H1 (cell line): ENCODE measurements around the gene APMAP. TPM values are rescaled to one million over a fixed set of nuclear protein-coding genes. Genes with fewer than 3 reads are reported as not detected.

Experiments
- CTCF ChIA-PET: fragments of 300-600 bp; sonication (Branson Sonifier 250); formaldehyde crosslinking; loops from one replicate; lab custom pipeline; 2021; ENCODE audit not compliant: partially characterized antibody; lab: Charles Lee
- POLR2A ChIA-PET: fragments of 300-600 bp; sonication (Branson Sonifier 250); formaldehyde crosslinking; loops from one replicate; lab custom pipeline; 2021; ENCODE audit warnings: inconsistent platforms; ENCODE audit not compliant: partially characterized antibody; lab: Charles Lee
- DNase-seq, 2 experiments: peaks; one replicate each; pipeline versions ENCODE4 v3.0.0 to v3.0.0-alpha.2; 2010 to 2022; ENCODE audit warnings: low spot score in 2 of 2, low read depth in 1 of 2, mixed read lengths in 1 of 2
- FAIRE-seq: peaks from 2 replicates; lab custom pipeline; 2011; peaks lifted over from hg19 to GRCh38; lab: Jason Lieb, UNC
- H2AFZ ChIP-seq: 2 replicates; pipeline ENCODE4 v1.8.1; 2012; ENCODE audit warnings: low read length, inconsistent platforms
- H2AK5ac ChIP-seq: 2 replicates; pipeline ENCODE4 v1.6.1; 2013; ENCODE audit warnings: low read depth, low read length
- H2BK120ac ChIP-seq: replicated peaks from 2 replicates; pipeline ENCODE3; 2013; ENCODE audit warnings: low read depth, low read length, inconsistent platforms
- H2BK12ac ChIP-seq: 2 replicates; pipeline ENCODE4 v1.6.1; 2013; ENCODE audit warnings: low read depth, low read length
- H2BK15ac ChIP-seq: 2 replicates; pipeline ENCODE4 v1.6.1; 2013; ENCODE audit warnings: low read length
- H2BK20ac ChIP-seq: 2 replicates; pipeline ENCODE4 v1.6.1; 2013; ENCODE audit warnings: low read length
- H2BK5ac ChIP-seq: 2 replicates; pipeline ENCODE4 v1.6.1; 2013; ENCODE audit warnings: low read depth, low read length
- H3K14ac ChIP-seq: 2 replicates; pipeline ENCODE4 v1.6.1; 2013; ENCODE audit warnings: inconsistent platforms; ENCODE audit not compliant: insufficient read length
- H3K18ac ChIP-seq: 2 replicates; pipeline ENCODE4 v1.6.1; 2013; ENCODE audit warnings: low read length; ENCODE audit errors: extremely low read depth
- H3K23ac ChIP-seq: 2 replicates; pipeline ENCODE4 v1.6.1; 2013; ENCODE audit warnings: inconsistent platforms; ENCODE audit not compliant: insufficient read length
- H3K23me2 ChIP-seq: 2 replicates; pipeline ENCODE4 v1.6.1; 2013; ENCODE audit warnings: low read depth, low read length
- H3K27ac ChIP-seq: 2 replicates; pipeline ENCODE4 v1.6.1; 2011; ENCODE audit warnings: low read depth, low read length, inconsistent platforms
- H3K27me3 ChIP-seq, 4 experiments: replicated peaks in 1 of 4; 1 replicate in 1 of 4; 2 replicates in 3 of 4; pipeline versions ENCODE4 v1.6.1 to v1.8.1; 2011 to 2013; ENCODE audit warnings: low read length in 3 of 4, mild to moderate bottlenecking in 3 of 4, inconsistent platforms in 2 of 4, mixed read lengths in 2 of 4, moderate library complexity in 1 of 4; ENCODE audit not compliant: control insufficient read depth in 3 of 4, insufficient read depth in 3 of 4; ENCODE audit errors: extremely low read depth in 1 of 4
- H3K36me3 ChIP-seq, 4 experiments: 2 replicates each; pipeline versions ENCODE4 v1.6.1 to v1.8.1; 2011 to 2013; ENCODE audit warnings: mild to moderate bottlenecking in 4 of 4, low read length in 3 of 4, moderate library complexity in 2 of 4, control low read depth in 1 of 4, inconsistent platforms in 1 of 4; ENCODE audit not compliant: insufficient read depth in 4 of 4, control insufficient read depth in 2 of 4
- H3K4ac ChIP-seq: replicated peaks from 2 replicates; pipeline ENCODE3; 2013; ENCODE audit warnings: low read length, low read depth, mixed read lengths, inconsistent platforms; ENCODE audit not compliant: insufficient read length
- H3K4me1 ChIP-seq, 4 experiments: replicated peaks in 1 of 4; 1 replicate in 1 of 4; 2 replicates in 3 of 4; pipeline versions ENCODE4 v1.6.1 to v1.8.1; 2011 to 2013; ENCODE audit warnings: low read length in 3 of 4, inconsistent platforms in 2 of 4, mixed read lengths in 1 of 4; ENCODE audit not compliant: insufficient read depth in 4 of 4, control insufficient read depth in 3 of 4
- H3K4me2 ChIP-seq, 2 experiments: 2 replicates each; pipeline versions ENCODE4 v1.6.1 to v1.8.1; 2011 to 2013; ENCODE audit warnings: low read depth in 2 of 2, low read length in 2 of 2, control low read depth in 1 of 2, inconsistent platforms in 1 of 2, mild to moderate bottlenecking in 1 of 2; ENCODE audit not compliant: insufficient read depth in 1 of 2
- H3K4me3 ChIP-seq, 4 experiments: fragments of 200-600, 300-600 bp in 1 of 4; sonication (generic), shearing (Covaris generic), sonication (Bioruptor Twin) in 1 of 4; 2 replicates each; pipeline versions ENCODE4 v1.5.1 to v1.8.1; 2011 to 2016; ENCODE audit warnings: low read length in 4 of 4, low read depth in 3 of 4, control low read depth in 2 of 4, inconsistent platforms in 2 of 4, mild to moderate bottlenecking in 2 of 4, mixed read lengths in 1 of 4, moderate library complexity in 1 of 4; ENCODE audit not compliant: insufficient read depth in 2 of 4; ENCODE audit errors: extremely low read depth in 1 of 4
- H3K56ac ChIP-seq: replicated peaks from 2 replicates; pipeline ENCODE3; 2013; ENCODE audit warnings: low read depth, mild to moderate bottlenecking, mixed read lengths, low read length, inconsistent platforms; ENCODE audit not compliant: insufficient read length
- H3K79me1 ChIP-seq: 2 replicates; pipeline ENCODE4 v1.6.1; 2013; ENCODE audit warnings: low read depth, low read length, control low read depth
- H3K79me2 ChIP-seq, 2 experiments: 2 replicates each; pipeline versions ENCODE4 v1.6.1 to v1.8.1; 2012 to 2013; ENCODE audit warnings: low read length in 2 of 2, mild to moderate bottlenecking in 2 of 2, inconsistent platforms in 1 of 2; ENCODE audit not compliant: insufficient read depth in 2 of 2, control insufficient read depth in 1 of 2
- H3K9ac ChIP-seq, 4 experiments: replicated peaks in 1 of 4; 1 replicate in 1 of 4; 2 replicates in 3 of 4; pipeline versions ENCODE4 v1.6.1 to v1.8.1; 2011 to 2013; ENCODE audit warnings: low read depth in 3 of 4, low read length in 3 of 4, control low read depth in 2 of 4, mild to moderate bottlenecking in 2 of 4, moderate library complexity in 2 of 4, inconsistent platforms in 1 of 4; ENCODE audit errors: extremely low read depth in 1 of 4
- H3K9me3 ChIP-seq, 2 experiments: 2 replicates each; pipeline versions ENCODE4 v1.6.1 to v1.8.1; 2012 to 2013; ENCODE audit warnings: mild to moderate bottlenecking in 2 of 2, moderate library complexity in 2 of 2, control low read depth in 1 of 2, inconsistent platforms in 1 of 2, low read depth in 1 of 2, low read length in 1 of 2, mixed read lengths in 1 of 2; ENCODE audit not compliant: insufficient read depth in 2 of 2
- H4K20me1 ChIP-seq, 2 experiments: replicated peaks in 1 of 2; 2 replicates each; pipeline versions ENCODE3 to v1.8.1; 2011 to 2013; ENCODE audit warnings: inconsistent platforms in 2 of 2, low read length in 2 of 2, mild to moderate bottlenecking in 1 of 2; ENCODE audit not compliant: insufficient read depth in 2 of 2, control insufficient read depth in 1 of 2
- H4K5ac ChIP-seq: 2 replicates; pipeline ENCODE4 v1.6.1; 2013; ENCODE audit warnings: low read length, low read depth, mixed read lengths, inconsistent platforms; ENCODE audit not compliant: insufficient read length
- H4K8ac ChIP-seq: 2 replicates; pipeline ENCODE4 v1.8.0; 2013; ENCODE audit warnings: mild to moderate bottlenecking, moderate library complexity, low read length, inconsistent platforms; ENCODE audit not compliant: insufficient read depth; ENCODE audit errors: extremely low read depth
- H4K91ac ChIP-seq: replicated peaks from 2 replicates; pipeline ENCODE3; 2013; ENCODE audit warnings: low read length, mixed read lengths, inconsistent platforms; ENCODE audit not compliant: insufficient read length
- KDM5A ChIP-seq: fragments of 200-600 bp; IDR thresholded peaks from 2 replicates; pipeline ENCODE4 v1.7.1; 2012; ENCODE audit warnings: mild to moderate bottlenecking, low read length, inconsistent platforms, mixed read lengths
- TEAD4 ChIP-seq: IDR thresholded peaks from 2 replicates; pipeline ENCODE4 v1.6.1; 2012; ENCODE audit warnings: low read depth, low read length, inconsistent platforms, mixed read lengths
- WGBS, 2 experiments: shearing (Covaris generic) in 1 of 2; methylation state at CpG; one replicate each; pipeline versions ENCODE4 v1.1.6 to v1.1.7; 2013 to 2015; ENCODE audit warnings: low lambda C conversion rate in 2 of 2, mixed read lengths in 2 of 2, inconsistent platforms in 1 of 2, low coverage in 1 of 2, missing lambda C conversion rate in 1 of 2; ENCODE audit not compliant: insufficient replicate concordance in 2 of 2, insufficient coverage in 1 of 2, insufficient read length in 1 of 2; ENCODE audit errors: extremely low coverage in 1 of 2, missing lambda C conversion rate in 1 of 2; 5-methylcytosine and 5-hydroxymethylcytosine counted together
- polyA plus RNA-seq, 7 experiments: library from polyadenylated mRNA; depleted of rRNA in 3 of 7; stranded (reverse) in 5 of 7; unstranded in 2 of 7; fragments of >200 nt in 5 of 7; fragments of 200-250 nt in 2 of 7; gene quantifications; 1 replicate in 5 of 7; 2 replicates in 1 of 7; 4 replicates in 1 of 7; pipeline versions ENCODE4 v1.2.1 to v1.2.3, GENCODE V29; 2011 to 2013; ENCODE audit warnings: missing spikeins in 2 of 7, mixed read lengths in 2 of 7
- total RNA-seq: library from RNA; stranded (reverse); fragmentation: NEBNext Ultra II Directional; extraction: Animal tissue kit (Norgen Biotek cat#: 25700); gene quantifications from 2 replicates; pipeline ENCODE4 v1.2.1, GENCODE V29; 2021

APMAP gene
- total and polyA plus RNA-seq, 2 of the 8 experiments (the other 6 are each of a cell fraction or from before 2014, with no cell fraction given), result 31.3 to 66.0 TPM

GRCh38 chr20:24935140-24935539 is 57.4 kb downstream of the APMAP start:
- no peak for TF ChIP-seq KDM5A
- no peak for TF ChIP-seq TEAD4
- Histone ChIP-seq H3K27ac (no peak overlapping the region), H2BK15ac (no peak overlapping the region), H3K9ac (no peak overlapping the region), H2AFZ (no peak overlapping the region), H3K14ac (no peak overlapping the region), H4K91ac (no peak overlapping the region), H3K18ac (no peak overlapping the region), H4K20me1 (no peaks in the 10 kb centered on the region), H2BK20ac (no peak overlapping the region), H4K5ac (no peak overlapping the region), H3K36me3 (no peaks in the 10 kb centered on the region), H3K4me2 (no peak overlapping the region), H3K56ac (no peak overlapping the region), H3K4ac (no peak overlapping the region), H3K4me1 (peaks cover 0 to 3% (median 1%) of the 10 kb centered on the region in 4 experiments; a peak in 3 of 7 replicates), H3K23ac (no peak overlapping the region), H3K23me2 (no peaks in the 10 kb centered on the region), H3K79me1 (no peaks in the 10 kb centered on the region), H3K9me3 (peaks cover 8 to 13% of the 10 kb centered on the region in 2 experiments; a peak in 3 of 4 replicates), H3K27me3 (no peaks in the 10 kb centered on the region), H2BK5ac (no peak overlapping the region), H2AK5ac (no peak overlapping the region), H3K79me2 (no peaks in the 10 kb centered on the region), H4K8ac (no peak overlapping the region), H3K4me3 (no peak overlapping the region), H2BK12ac (no peak overlapping the region), H2BK120ac (no peak overlapping the region)
- POLR2A ChIA-PET, result no interaction called here
- DNase-seq, result no peak
- FAIRE-seq, result no peak
- 76% methylated on average over 3 of the region's 3 CpGs; no CpG with 5 or more reads in 1 of the 2 experiments for WGBS, 2 experiments
- CTCF ChIA-PET, result interaction anchor here (0.8 kb wide), 1 partner anchor 14 kb away, joined by 3 read pairs; no protein-coding TSS in a partner anchor
